RWPE2 (cell line): ENCODE data around the gene SCYL2.
A peak's percentile ranks its signal among the peaks of the same experiment; 100 is the strongest.
"Not testable (repeated sequence)": the region's sequence is repeated elsewhere in the genome, so short reads cannot be mapped to it uniquely, and the experiment has no call there.

Source experiments
- ATAC-seq: fragments of 200-7000 bp; cut with Tn5 transposase; 3 replicates; pipeline ENCODE4 v1.9.1; 2021; ENCODE audit warnings: low read depth
- DNase-seq: peaks from one replicate; pipeline ENCODE4 v3.0.0-alpha.2; 2020; ENCODE audit warnings: low spot score
- H3K27ac ChIP-seq: fragments of 450-650 bp; 2 replicates; pipeline ENCODE4 v1.5.1; 2017; ENCODE audit warnings: mild to moderate bottlenecking; ENCODE audit not compliant: poor library complexity, severe bottlenecking
- H3K27me3 ChIP-seq: fragments of 250-450 bp; sonication (Bioruptor Pico); 2 replicates; pipeline ENCODE4 v1.5.1; 2021; ENCODE audit warnings: mild to moderate bottlenecking, moderate library complexity; ENCODE audit not compliant: insufficient read depth, poor library complexity, severe bottlenecking
- H3K36me3 ChIP-seq: fragments of 250-450 bp; sonication (Bioruptor Pico); 2 replicates; pipeline ENCODE4 v1.5.1; 2020; ENCODE audit warnings: low read depth, mild to moderate bottlenecking, moderate library complexity
- H3K4me1 ChIP-seq: fragments of 250-450 bp; sonication (Bioruptor Pico); 2 replicates; pipeline ENCODE4 v1.5.1; 2021; ENCODE audit warnings: mild to moderate bottlenecking, moderate library complexity; ENCODE audit not compliant: insufficient read depth, poor library complexity, severe bottlenecking
- H3K4me3 ChIP-seq: fragments of 250-450 bp; sonication (Bioruptor Pico); 2 replicates; pipeline ENCODE4 v1.5.1; 2021; ENCODE audit warnings: mild to moderate bottlenecking, moderate library complexity; ENCODE audit not compliant: severe bottlenecking
- H3K9me3 ChIP-seq: fragments of 250-450 bp; sonication (Bioruptor Pico); 2 replicates; pipeline ENCODE4 v1.5.1; 2021; ENCODE audit warnings: mild to moderate bottlenecking, moderate library complexity; ENCODE audit not compliant: severe bottlenecking
- TF ChIP-seq, protein P1 (sequence below): fragments of 450-650 bp; IDR thresholded peaks from one replicate; pipeline ENCODE4 v1.5.1; 2017; ENCODE audit warnings: mild to moderate bottlenecking, moderate library complexity; ENCODE audit not compliant: poor library complexity, severe bottlenecking

Gene SCYL2

DNA sequence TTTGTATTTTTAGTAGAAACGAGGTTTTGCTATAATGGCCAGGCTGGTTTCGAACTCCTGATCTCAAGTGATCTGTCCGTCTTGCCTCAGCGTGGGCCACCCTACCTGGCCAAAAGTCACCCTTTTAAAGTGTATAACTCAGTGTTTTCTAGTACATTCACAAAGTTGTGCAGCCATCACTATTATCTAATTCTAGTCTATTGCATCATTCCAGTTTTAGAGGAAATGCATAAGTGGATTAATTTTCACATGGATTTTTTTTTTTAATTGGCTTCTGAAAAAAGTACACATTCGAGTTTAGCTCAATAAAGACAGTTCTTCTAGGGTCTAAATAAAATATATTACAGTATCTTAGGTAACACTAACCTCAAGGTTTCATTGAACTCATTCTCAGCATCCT is 3.8 kb upstream of the SCYL2 start:
- no peaks in the 10 kb centered on the region for H3K9me3 ChIP-seq
- TF ChIP-seq, protein P1, sequence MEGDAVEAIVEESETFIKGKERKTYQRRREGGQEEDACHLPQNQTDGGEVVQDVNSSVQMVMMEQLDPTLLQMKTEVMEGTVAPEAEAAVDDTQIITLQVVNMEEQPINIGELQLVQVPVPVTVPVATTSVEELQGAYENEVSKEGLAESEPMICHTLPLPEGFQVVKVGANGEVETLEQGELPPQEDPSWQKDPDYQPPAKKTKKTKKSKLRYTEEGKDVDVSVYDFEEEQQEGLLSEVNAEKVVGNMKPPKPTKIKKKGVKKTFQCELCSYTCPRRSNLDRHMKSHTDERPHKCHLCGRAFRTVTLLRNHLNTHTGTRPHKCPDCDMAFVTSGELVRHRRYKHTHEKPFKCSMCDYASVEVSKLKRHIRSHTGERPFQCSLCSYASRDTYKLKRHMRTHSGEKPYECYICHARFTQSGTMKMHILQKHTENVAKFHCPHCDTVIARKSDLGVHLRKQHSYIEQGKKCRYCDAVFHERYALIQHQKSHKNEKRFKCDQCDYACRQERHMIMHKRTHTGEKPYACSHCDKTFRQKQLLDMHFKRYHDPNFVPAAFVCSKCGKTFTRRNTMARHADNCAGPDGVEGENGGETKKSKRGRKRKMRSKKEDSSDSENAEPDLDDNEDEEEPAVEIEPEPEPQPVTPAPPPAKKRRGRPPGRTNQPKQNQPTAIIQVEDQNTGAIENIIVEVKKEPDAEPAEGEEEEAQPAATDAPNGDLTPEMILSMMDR, result no peak
- no peaks in the 10 kb centered on the region for H3K27me3 ChIP-seq
- no peaks in the 10 kb centered on the region for H3K36me3 ChIP-seq
- no peak for ATAC-seq
- H3K4me1 ChIP-seq, result peaks cover 6% of the 10 kb centered on the region
- H3K27ac ChIP-seq, result no peak overlapping the region
- DNase-seq, result no peak
- H3K4me3 ChIP-seq, result no peak overlapping the region

DNA sequence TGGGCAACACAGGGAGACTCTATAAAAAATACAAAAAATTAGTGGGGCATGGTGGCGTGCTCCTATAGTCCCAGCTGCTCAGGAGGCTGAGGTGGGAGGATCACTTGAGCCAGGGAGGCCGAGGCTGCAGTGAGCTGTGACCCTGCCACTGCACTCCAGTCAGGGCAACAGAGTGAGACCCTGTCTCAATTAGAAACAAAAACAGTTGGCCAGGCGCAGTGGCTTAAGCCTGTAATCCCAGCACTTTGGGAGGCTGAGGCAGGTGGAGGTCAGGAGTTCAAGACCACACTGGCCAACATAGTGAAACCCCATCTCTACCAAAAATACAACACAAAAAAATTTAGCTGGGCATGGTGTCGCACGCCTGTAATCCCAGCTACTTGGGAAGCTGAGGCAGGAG is 1.9 kb upstream of the SCYL2 start:
- H3K27me3 ChIP-seq, ATAC-seq, H3K36me3 ChIP-seq, H3K4me3 ChIP-seq, DNase-seq, H3K9me3 ChIP-seq, H3K27ac ChIP-seq: not testable (repeated sequence)
- peaks cover 14% of the 10 kb centered on the region for H3K4me1 ChIP-seq

DNA sequence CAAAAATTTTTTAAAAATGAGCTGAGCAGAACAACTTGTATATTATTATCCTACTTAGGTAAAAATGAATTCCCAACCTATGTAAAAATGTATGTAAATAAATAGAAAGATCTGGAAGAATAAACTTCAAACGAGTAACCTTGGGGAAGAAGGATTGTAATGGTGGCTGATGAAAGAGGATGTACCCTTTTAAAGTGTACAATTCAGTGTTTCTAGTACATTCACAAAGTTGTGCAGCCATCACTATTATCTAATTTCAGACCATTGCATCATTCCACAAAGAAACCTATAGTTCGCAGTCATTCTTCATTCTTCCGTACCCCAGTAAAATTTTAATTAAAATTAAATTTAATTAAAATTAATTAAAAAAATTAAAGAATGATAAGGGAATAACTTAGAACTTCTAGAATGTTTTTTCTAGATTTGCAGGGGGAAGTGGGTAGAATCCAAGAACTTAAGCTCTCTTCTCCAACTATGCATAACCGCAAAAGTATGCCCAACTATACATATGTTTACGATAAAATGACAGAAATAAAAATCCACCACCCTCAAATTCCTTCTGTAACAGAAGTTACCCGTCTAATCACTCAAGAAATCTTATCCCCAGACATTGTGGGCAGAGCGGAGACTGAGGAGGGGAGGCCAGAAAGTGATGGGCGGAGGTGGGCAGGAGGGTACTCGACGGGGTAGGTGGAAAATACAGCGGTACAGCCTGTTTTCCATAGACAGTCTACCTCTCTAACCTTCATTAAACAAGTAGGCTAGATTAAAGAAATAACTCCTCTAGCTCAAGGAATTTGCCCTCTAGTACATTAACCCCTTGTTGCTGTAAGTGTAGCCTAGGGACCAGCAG is 1.0 kb upstream of the SCYL2 start:
- H3K4me3 ChIP-seq, result peak overlapping the region; percentile 86
- no peaks in the 10 kb centered on the region for H3K9me3 ChIP-seq
- peaks cover 14% of the 10 kb centered on the region for H3K4me1 ChIP-seq
- ATAC-seq (no peak; the same call in 2 of the 3 replicates), DNase-seq (no peak)
- peak overlapping the region; percentile 81 for H3K27ac ChIP-seq
- peaks cover 4% of the 10 kb centered on the region; the same call in 1 of the 2 replicates for H3K36me3 ChIP-seq
- TF ChIP-seq, protein P1, result no peak
- H3K27me3 ChIP-seq, result no peaks in the 10 kb centered on the region

DNA sequence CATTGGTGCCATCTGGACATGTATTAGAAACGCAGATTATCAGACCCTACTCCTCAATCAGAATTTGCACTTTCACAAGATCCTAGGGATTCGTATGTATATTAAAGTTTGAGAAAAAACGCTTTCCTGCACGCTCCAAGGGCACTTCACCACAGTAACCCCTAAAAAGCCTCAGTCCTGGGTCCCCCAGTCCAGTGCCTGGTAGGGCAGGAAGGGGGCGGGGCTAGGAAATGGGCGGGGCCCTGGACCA is 467 bp upstream of the SCYL2 start:
- Histone ChIP-seq H3K4me3 (peak overlapping the region; percentile 86), H3K27ac (peak overlapping the region; percentile 81), H3K27me3 (no peaks in the 10 kb centered on the region), H3K9me3 (no peaks in the 10 kb centered on the region), H3K4me1 (peaks cover 14% of the 10 kb centered on the region), H3K36me3 (peaks cover 6% of the 10 kb centered on the region)
- ATAC-seq (peak; percentile 81), DNase-seq (peak; percentile 92)
- TF ChIP-seq, protein P1, result no peak

DNA sequence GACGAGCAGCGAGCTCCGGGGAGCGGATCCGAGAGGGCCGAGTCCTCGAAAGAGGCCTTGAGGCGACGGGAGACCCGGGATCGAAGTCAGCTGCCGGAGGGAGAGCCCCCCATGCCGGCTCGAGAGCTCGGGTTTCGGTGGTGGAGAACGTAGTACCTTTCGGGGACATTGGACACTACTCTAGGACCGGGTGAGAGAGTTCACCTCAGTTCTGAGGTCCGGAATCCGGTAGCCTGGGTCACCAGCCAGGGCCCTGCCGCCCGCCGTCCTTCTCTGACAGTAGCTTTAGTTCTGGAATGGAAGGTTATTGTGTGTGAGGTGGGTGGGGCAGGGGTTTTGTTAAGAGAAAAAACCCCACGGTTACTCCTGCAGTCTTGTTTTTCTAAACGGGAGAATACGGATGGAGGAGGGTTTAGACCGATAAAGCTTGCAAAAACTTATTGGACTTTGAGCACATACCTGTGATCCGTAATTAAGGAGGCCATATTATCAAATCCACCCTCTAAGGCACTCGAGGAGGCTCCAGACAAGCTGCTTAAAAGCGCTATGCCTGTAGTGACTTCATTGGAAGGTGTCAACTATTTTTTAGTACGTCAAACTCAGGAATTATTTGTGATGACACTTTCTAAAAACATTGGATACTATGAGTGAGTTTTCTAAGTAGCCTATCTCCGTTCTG is 765 bp downstream of the SCYL2 start:
- TF ChIP-seq, protein P1, result no peak
- H3K27ac ChIP-seq, result peak overlapping the region; percentile 81
- H3K4me3 ChIP-seq, result peak overlapping the region; percentile 86
- H3K27me3 ChIP-seq, result no peaks in the 10 kb centered on the region
- H3K36me3 ChIP-seq, result peaks cover 8% of the 10 kb centered on the region
- H3K9me3 ChIP-seq, result no peaks in the 10 kb centered on the region
- peaks cover 14% of the 10 kb centered on the region for H3K4me1 ChIP-seq
- ATAC-seq (peak; percentile 22; the same call in 2 of the 3 replicates), DNase-seq (no peak)
